GM19463 (cell line): Measurements from ENCODE around the gene CDH1.

ENCODE experiments used
- ATAC-seq: cut with Tn5 transposase; IDR thresholded peaks from one replicate; pipeline ENCODE4 v1.9.1; 2021; ENCODE audit warnings: mild to moderate bottlenecking, moderate library complexity; ENCODE audit not compliant: unreplicated experiment

The CDH1 gene

DNA sequence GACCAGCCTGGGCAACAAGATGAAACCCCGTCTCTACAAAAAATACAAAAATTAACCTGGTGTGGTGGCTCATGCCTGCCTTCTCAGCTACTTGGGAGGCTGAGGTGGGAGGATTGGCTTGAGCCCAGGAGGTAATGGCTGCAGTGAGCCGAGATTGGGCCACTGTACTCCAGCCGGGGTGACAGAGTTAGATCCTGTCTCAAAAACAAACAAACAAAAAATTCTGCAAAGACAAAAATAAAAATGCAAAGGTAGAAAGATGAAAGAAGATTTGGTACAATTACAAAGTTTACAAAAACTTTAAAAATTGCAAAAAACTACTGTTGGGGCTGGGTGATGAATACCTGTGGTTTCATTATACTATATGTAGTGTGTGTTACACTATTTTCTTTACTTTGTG lies 5.5 kb upstream of the CDH1 start:
- ATAC-seq, result no peak

DNA sequence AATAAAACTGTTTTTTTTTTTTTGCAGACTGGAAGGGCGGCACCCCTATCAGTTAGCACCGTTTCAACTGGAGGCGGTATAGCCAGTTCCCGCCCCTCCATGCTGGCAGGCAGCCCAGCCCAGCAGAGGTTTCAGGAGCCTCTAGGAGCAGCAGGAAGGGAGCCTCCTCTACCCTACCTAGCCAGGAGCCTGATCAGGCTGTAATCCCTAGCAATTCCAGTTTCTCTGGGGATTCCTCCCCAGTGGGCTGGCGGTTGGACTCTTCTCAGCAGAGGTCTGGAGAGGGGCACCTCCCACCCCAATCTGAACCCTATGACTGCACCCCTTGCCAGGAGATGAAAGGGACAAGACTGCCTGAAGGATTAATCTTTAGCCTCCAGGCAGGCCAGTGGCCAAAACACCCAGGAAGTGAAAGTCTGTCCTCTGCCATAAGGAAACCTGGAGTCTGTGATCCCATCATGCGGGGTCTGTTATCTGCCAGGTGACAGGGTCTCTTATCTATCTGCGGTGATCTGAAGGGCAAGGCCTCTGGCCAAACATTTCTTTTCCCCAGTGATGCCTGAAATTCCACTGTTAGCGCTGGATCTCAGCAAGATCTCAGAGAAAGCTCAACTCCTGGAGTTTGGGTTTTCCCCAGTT lies 4.9 kb upstream of the CDH1 start:
- ATAC-seq, result no peak

DNA sequence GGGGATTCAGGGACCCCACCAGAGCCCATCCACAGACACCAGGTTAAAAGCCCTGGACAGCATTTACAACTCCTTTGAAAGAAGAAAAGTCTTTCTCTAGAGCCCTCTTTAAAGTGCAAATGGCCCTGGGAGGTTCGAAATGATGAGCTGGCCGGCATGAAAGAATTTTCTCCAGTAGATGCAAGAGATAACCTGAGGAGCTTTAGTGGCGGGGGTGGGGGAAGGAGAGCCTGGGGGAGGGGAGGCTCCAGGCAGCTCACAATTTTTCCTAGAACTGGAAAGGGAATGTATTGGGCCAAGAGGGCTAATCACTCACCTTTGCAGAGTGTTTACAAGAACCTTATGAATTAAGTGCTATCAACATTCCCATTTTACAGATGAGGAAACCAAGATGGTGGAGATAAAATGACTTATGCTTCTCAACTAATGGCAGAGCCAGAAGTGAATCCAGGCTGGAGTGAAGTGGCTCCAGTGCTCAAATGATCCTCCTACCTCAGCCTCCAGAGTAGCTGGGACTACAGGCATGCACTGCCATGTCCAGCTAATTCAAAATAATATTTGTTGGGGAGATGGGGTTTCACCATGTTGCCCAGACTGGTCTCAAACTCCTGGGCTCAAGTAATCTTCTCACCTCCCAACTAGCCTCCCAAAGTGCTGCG lies 4.2 kb upstream of the CDH1 start:
- ATAC-seq, result no peak

- ATAC-seq, result no peak
These were observed 3.5 kb upstream of the CDH1 start for GRCh38 chr16:68733570-68733969.

- no peak for ATAC-seq
These were observed 2.3 kb upstream of the CDH1 start for GRCh38 chr16:68734782-68735181.

GRCh38 chr16:68736561-68736960 lies 531 bp upstream of the CDH1 start:
- ATAC-seq, result no peak

- ATAC-seq, result no peak
These were observed 888 bp downstream of the CDH1 start for GRCh38 chr16:68737730-68738629.

- no peak for ATAC-seq
These were observed 3.0 kb downstream of the CDH1 start for GRCh38 chr16:68739964-68740627.

GRCh38 chr16:68740628-68741346 lies 3.7 kb downstream of the CDH1 start:
- ATAC-seq, result no peak

DNA sequence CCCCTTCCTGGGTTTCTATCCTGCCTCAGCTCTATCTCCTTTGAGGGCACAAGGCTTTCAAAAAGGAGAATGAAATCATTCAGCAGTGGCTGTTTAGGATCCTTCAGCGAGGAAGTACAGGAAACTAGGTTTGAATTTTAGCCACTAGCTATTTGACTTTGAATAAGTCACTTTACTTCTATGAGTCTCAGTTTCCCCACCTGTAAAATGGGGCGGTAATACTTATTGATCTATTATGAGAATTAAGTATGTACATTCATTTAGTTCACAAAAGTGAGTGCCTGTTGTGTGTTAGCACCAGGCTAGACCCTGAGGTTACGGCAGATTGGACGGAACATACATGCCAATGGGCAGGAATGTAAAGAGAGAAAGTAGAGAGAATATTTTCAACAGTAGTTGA lies 6.6 kb downstream of the CDH1 start:
- ATAC-seq, result no peak

- no peak for ATAC-seq
These were observed 7.7 kb downstream of the CDH1 start for GRCh38 chr16:68744744-68745280.

DNA sequence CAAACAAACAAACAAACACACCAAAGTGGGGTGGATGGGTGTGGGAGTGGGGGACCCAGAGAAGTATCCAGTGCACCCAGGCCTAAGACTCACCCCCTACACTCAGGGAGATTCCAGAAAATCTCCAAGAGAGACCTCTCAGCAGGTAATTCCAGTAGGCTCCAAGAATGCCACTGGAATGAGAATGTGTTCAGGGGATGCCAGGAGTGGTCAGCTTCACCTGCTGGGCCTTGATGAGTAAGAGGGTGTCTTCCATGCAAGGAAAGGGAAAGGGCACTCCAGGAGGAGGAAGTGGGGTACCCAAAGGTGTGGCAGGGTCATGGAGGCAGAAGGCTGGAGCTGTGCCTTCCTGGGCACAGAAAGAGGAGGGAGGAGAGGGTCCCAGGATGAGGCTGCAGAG lies 9.9 kb downstream of the CDH1 start:
- no peak for ATAC-seq

GRCh38 chr16:68749432-68749831 lies 12.3 kb downstream of the CDH1 start:
- ATAC-seq, result no peak

DNA sequence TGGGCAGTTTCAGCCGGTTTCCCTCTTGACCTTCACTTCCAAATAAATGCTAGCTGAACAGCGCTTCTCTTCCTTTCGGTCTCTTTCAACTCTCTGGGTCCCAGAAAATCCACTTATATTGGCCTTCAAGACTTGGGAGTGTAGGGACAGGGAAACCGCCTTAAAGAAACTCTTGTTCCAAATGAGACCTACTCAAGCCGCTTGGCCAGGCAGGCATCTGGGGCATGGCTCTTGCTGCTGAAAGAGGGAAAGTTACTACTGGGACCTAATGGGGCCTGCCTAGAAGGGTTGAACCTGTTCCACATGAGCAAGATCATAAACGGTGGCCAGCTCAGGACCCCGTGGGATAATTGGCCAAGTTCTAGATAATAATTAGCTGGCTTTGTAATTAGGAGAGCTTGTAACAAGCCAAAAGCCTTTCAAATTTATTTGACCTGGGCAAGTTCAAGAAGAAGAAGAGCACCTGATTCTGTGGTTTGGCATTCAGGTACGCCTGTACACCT lies 13.2 kb downstream of the CDH1 start:
- ATAC-seq, result no peak

GRCh38 chr16:68751160-68751559 lies 14.1 kb downstream of the CDH1 start:
- no peak for ATAC-seq

DNA sequence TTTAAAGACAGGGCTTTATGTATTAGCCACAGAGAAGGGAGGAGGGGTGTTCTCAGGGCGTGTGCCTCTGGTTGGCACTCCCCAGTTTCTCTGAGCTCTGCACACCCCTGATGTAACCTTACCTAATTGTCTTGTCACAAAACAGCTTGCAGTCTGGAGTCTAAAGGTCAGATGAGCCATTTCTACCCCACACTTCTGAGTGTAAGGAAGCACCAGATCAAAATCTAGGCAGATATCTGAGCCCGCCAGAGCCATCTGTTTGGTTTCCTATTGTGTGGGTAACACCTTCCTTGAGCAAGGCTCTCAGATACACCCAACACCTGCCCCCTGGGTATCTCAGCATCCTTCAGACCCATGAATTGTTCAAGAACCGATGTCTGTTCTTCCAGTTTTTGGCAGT lies 15.5 kb downstream of the CDH1 start:
- no peak for ATAC-seq

DNA sequence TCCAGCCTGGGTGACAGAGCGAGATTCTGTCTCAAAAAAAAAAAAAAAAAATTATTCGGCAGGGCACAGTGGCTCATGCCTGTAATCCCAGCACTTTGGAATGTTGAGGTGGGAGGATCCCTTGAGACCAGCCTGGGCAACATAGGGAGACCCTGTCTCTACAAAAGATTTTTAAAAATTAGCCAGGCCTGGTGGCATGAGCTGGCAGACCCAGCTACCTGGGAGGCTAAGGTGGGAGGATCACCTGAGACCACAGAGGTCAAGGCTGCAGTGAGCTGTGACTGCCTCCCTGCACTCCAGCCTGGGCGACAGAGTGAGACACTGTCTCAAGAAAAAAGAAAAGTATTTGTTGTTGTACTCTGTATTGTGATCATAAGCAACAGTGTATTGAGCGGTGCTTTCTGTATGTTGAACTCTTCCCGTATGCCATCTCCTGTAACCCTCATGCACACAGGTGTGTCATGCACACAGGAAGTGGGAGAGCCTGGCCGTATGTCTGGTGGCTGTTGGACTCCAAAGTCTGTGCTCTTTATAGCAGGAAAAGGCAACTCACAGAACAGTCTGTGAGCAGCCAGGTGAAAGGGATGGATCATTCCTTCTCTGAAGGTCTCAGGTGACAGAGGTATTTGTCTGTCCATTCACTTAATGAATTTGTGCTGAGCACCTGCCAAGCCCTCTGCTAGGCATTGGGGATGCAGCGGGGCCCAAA lies 17.1 kb downstream of the CDH1 start:
- ATAC-seq, result no peak

GRCh38 chr16:68756239-68756915 lies 19.3 kb downstream of the CDH1 start:
- ATAC-seq, result peak; percentile 52

DNA sequence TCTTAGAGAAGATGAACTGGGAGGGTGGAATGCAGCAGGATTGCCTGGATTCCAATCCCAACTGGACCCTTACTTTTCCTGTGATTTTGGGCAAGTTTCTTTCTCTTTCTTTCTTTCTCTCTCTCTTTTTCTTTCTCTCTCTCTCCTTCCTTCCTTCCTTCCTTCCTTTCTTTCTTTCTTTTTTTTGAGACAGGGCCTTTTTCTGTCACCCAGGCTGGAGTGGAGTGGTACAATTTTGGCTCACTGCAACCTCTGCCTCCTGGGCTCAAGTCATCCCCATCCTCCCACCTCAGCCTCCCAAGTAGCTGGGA lies 20.5 kb downstream of the CDH1 start:
- no peak for ATAC-seq
